AG20443 (cell line): ENCODE data around the gene MAGI1.
"Not testable (repeated sequence)": the region's sequence is repeated elsewhere in the genome, so short reads cannot be mapped to it uniquely, and the experiment has no call there.

Source experiments
- DNase-seq: peaks from one replicate; pipeline ENCODE4 v3.0.0; 2012; ENCODE audit warnings: low spot score, mixed read lengths

Gene MAGI1

GRCh38 chr3:66039590-66039887 lies 821 bp upstream of the MAGI1 start:
- peak; percentile 57 for DNase-seq

GRCh38 chr3:66038384-66038725 lies 363 bp downstream of the MAGI1 start:
- DNase-seq: peak; percentile 73

GRCh38 chr3:66037986-66038369 lies 740 bp downstream of the MAGI1 start:
- DNase-seq: no peak

GRCh38 chr3:66037330-66037985 lies 1.3 kb downstream of the MAGI1 start:
- DNase-seq: peak; percentile 53

- DNase-seq: no peak
These were observed 2.1 kb downstream of the MAGI1 start for GRCh38 chr3:66036586-66037148.

GRCh38 chr3:66035763-66036477 lies 2.8 kb downstream of the MAGI1 start:
- DNase-seq: no peak

GRCh38 chr3:66033241-66034138 lies 5.2 kb downstream of the MAGI1 start:
- DNase-seq: no peak

GRCh38 chr3:66031102-66031698 lies 7.5 kb downstream of the MAGI1 start:
- DNase-seq: no peak

GRCh38 chr3:66029443-66029842 lies 9.3 kb downstream of the MAGI1 start:
- DNase-seq: no peak

GRCh38 chr3:66029014-66029413 lies 9.7 kb downstream of the MAGI1 start:
- DNase-seq: no peak

- DNase-seq: no peak
These were observed 10.3 kb downstream of the MAGI1 start for GRCh38 chr3:66028457-66028856.

GRCh38 chr3:66027099-66027498 lies 11.6 kb downstream of the MAGI1 start:
- not testable (repeated sequence) for DNase-seq

- no peak for DNase-seq
These were observed 14.9 kb downstream of the MAGI1 start for GRCh38 chr3:66023738-66024385.

- DNase-seq: no peak
These were observed 15.5 kb downstream of the MAGI1 start for GRCh38 chr3:66023229-66023628.

GRCh38 chr3:66021731-66022131 lies 17.0 kb downstream of the MAGI1 start:
- no peak for DNase-seq

- DNase-seq: no peak
These were observed 18.8 kb downstream of the MAGI1 start for GRCh38 chr3:66019896-66020295.

- DNase-seq: no peak
These were observed 20.4 kb downstream of the MAGI1 start for GRCh38 chr3:66018057-66019033.

GRCh38 chr3:66017591-66017990 lies 21.1 kb downstream of the MAGI1 start:
- no peak for DNase-seq

- no peak for DNase-seq
These were observed 21.6 kb downstream of the MAGI1 start for GRCh38 chr3:66017084-66017483.

- no peak for DNase-seq
These were observed 22.9 kb downstream of the MAGI1 start for GRCh38 chr3:66015841-66016240.

GRCh38 chr3:66014651-66015050 lies 24.1 kb downstream of the MAGI1 start:
- no peak for DNase-seq
